Stomach smooth muscle (tissue), 2 donors: ENCODE data around the gene NUTM1.
A peak's percentile ranks its signal among the peaks of the same experiment; 100 is the strongest.

Experiments used
- H3K27ac ChIP-seq: one replicate; pipeline ENCODE4 v1.7.0; 2013; ENCODE audit warnings: mild to moderate bottlenecking, low read length, inconsistent platforms
- H3K27me3 ChIP-seq, 2 donors: one replicate each; pipeline ENCODE4 v1.7.0; 2013; ENCODE audit warnings: low read length in 2 of 2; ENCODE audit not compliant: insufficient read depth in 2 of 2, control insufficient read depth in 1 of 2
- H3K36me3 ChIP-seq, 2 donors: one replicate each; pipeline ENCODE4 v1.7.0; 2013; ENCODE audit warnings: low read length in 2 of 2; ENCODE audit not compliant: control insufficient read depth in 2 of 2, insufficient read depth in 2 of 2
- H3K4me1 ChIP-seq: one replicate; pipeline ENCODE4 v1.7.0; 2013; ENCODE audit warnings: low read length; ENCODE audit not compliant: control insufficient read depth, insufficient read depth
- H3K4me3 ChIP-seq, 2 donors: one replicate each; pipeline ENCODE4 v1.7.0; 2013; ENCODE audit warnings: low read length in 2 of 2
- H3K9ac ChIP-seq, 2 donors: one replicate each; pipeline ENCODE4 v1.7.0; 2013; ENCODE audit warnings: low read length in 2 of 2, mild to moderate bottlenecking in 1 of 2
- H3K9me3 ChIP-seq, 2 donors: one replicate each; pipeline ENCODE4 v1.7.0; 2013; ENCODE audit warnings: low read length in 2 of 2; ENCODE audit not compliant: control insufficient read depth in 2 of 2
- donor health status: healthy.
- donor health status: Pancreatic carcinoma.

Gene NUTM1

GRCh38 chr15:34354286-34354685, 11.2 kb downstream of the NUTM1 start:
- Histone ChIP-seq H3K4me3 (no peak overlapping the region), H3K9me3 (no peaks in the 10 kb centered on the region), H3K27ac (no peak overlapping the region), H3K9ac (no peak overlapping the region), H3K36me3 (peaks cover 0 to 18% of the 10 kb centered on the region in 2 donors), H3K4me1 (no peaks in the 10 kb centered on the region), H3K27me3 (no peaks in the 10 kb centered on the region)

DNA sequence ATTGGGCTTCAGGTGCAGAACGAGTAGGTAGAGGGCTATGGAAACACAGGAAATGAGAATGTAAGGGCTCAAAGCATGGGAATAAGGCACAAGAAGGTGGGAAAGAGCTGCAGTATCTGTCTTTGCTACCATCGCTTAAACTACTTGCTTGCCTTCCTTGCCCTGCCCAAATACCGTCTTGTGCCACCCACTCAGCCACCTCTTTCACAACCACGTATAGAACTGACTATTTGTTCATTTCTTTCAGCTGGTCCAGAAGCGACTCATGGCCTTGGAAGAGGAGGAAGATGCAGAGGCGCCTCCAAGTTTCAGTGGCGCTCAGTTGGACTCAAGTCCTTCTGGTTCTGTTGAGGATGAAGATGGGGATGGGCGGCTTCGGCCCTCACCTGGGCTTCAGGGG, 12.1 kb downstream of the NUTM1 start:
- Histone ChIP-seq H3K36me3 (peaks cover 0 to 25% of the 10 kb centered on the region in 2 donors), H3K9me3 (no peaks in the 10 kb centered on the region), H3K9ac (no peak overlapping the region), H3K27ac (no peak overlapping the region), H3K27me3 (no peaks in the 10 kb centered on the region), H3K4me1 (no peaks in the 10 kb centered on the region), H3K4me3 (no peak overlapping the region)

DNA sequence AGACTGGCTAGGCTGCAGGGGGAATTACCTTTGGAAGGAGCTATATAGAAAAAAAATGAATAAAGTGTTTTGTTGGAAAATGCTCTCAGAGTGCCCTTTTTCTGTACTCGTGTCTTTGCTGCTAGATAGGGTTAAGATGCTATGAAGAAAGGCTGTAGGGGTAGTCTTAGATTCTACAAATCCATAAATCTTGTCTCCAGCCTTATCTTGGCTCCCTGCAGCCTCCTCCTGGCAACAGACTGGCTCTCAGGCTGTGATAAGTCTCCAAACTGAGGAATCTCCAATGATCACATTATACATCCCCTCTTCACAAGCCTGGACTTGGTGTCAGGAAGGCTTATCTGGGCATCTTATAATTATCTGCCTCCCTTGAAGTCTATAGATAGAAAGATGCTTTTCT, 14.5 kb downstream of the NUTM1 start:
- Histone ChIP-seq H3K4me3 (no peak overlapping the region), H3K4me1 (no peaks in the 10 kb centered on the region), H3K27ac (no peak overlapping the region), H3K9me3 (no peaks in the 10 kb centered on the region), H3K9ac (no peak overlapping the region), H3K36me3 (peaks cover 0 to 30% of the 10 kb centered on the region in 2 donors), H3K27me3 (no peaks in the 10 kb centered on the region)

GRCh38 chr15:34358367-34358766, 15.3 kb downstream of the NUTM1 start:
- H3K4me1 ChIP-seq, result no peaks in the 10 kb centered on the region
- no peak overlapping the region for H3K9ac ChIP-seq
- no peak overlapping the region for H3K4me3 ChIP-seq
- H3K27ac ChIP-seq, result no peak overlapping the region
- no peaks in the 10 kb centered on the region for H3K9me3 ChIP-seq
- H3K36me3 ChIP-seq, result peaks cover 0 to 30% of the 10 kb centered on the region in 2 donors
- H3K27me3 ChIP-seq, result no peaks in the 10 kb centered on the region

- Histone ChIP-seq H3K4me1 (no peaks in the 10 kb centered on the region), H3K27me3 (no peaks in the 10 kb centered on the region), H3K9ac (no peak overlapping the region), H3K9me3 (no peaks in the 10 kb centered on the region), H3K4me3 (no peak overlapping the region), H3K36me3 (peaks cover 0 to 30% of the 10 kb centered on the region in 2 donors), H3K27ac (no peak overlapping the region)
Measured at GRCh38 chr15:34358948-34359347, 15.8 kb downstream of the NUTM1 start.

GRCh38 chr15:34359416-34359815, 16.3 kb downstream of the NUTM1 start:
- Histone ChIP-seq H3K27ac (no peak overlapping the region), H3K36me3 (peaks cover 0 to 32% of the 10 kb centered on the region in 2 donors), H3K4me1 (no peaks in the 10 kb centered on the region)

DNA sequence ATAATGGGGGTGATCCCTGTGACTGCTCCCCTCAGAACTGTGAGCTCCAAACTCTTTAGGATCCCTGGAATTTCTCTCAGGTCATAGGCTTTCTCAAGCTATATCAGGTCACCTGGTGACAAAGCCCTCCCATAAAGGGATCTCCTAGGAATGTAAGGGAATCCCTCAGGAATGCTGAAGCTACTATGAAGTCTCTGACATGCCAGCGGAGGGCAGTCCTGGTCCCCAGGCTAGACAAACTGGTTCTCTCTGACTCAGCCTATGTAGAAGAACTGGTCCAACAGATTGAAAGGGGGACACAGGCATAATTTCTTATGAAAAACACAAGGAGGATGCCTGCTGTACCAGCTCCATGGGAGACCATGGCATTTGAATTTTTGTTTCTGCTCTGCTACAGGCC, 17.2 kb downstream of the NUTM1 start:
- H3K36me3 ChIP-seq, result peaks cover 0 to 28% of the 10 kb centered on the region in 2 donors
- no peak overlapping the region for H3K9ac ChIP-seq
- no peaks in the 10 kb centered on the region for H3K27me3 ChIP-seq
- H3K27ac ChIP-seq, result no peak overlapping the region
- H3K4me3 ChIP-seq, result no peak overlapping the region
- peaks cover 3% of the 10 kb centered on the region for H3K4me1 ChIP-seq
- no peaks in the 10 kb centered on the region for H3K9me3 ChIP-seq

More at GRCh38 chr15:34359416-34359815, 16.3 kb downstream of the NUTM1 start:
- no peak overlapping the region for H3K4me3 ChIP-seq
- no peak overlapping the region for H3K9ac ChIP-seq
- no peaks in the 10 kb centered on the region for H3K27me3 ChIP-seq
- no peaks in the 10 kb centered on the region for H3K9me3 ChIP-seq

DNA sequence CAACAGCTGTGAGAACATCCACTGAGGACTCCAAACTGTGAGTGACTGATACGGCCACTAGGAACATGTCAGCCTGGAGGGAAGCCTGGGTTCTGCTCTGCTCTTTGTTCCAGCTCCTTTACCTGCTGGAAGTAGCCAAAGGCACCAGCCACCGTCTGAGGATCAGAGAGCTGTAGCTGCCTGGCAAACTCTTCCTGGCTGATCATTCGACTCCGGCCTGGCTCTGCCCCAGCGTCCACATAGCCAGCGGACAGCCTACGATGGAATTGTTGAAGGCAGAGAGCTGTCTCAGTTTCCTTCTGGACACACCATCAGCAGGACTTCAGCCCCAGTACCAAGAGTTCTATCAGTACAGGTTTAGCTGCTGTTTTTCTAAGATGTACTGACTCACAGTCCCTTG, 18.2 kb downstream of the NUTM1 start:
- Histone ChIP-seq H3K9me3 (no peaks in the 10 kb centered on the region), H3K9ac (no peak overlapping the region), H3K36me3 (peaks cover 0 to 28% of the 10 kb centered on the region in 2 donors), H3K4me3 (no peak overlapping the region), H3K4me1 (peaks cover 11% of the 10 kb centered on the region), H3K27me3 (no peaks in the 10 kb centered on the region), H3K27ac (no peak overlapping the region)

DNA sequence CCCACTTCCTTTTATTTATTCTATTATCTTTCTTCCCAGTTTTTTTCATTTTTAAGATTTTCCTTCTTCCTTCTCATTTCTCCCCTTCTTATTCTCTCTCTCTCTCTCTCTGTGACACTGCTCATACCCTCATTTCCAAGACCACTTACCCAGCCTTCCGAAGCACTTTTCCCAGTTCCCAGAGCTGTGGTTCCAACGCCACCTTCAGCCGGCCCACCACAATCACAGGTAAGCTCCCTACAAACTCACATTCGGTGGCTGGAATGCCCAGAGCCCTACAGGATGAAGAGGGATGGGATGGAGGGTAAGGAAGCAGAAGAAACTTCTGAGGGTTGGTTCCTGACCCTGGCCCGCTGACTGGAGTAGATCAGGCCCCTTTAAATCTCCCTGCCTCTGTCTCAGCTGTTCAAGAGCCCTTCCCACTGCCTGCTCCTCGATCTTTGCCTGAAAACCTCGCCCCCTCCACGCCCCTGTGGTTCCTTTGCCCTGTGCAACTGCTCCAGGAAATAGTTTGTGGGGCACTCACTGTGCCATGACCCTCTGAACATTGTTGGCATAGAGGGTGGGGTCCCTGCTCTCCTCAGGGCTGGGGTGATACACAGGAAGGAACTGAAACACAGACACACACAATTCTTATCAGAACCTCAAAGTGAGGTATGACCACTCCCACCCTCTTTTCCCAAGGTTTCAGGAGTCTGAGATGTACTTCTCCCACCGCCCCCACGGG, 19.1 kb downstream of the NUTM1 start:
- H3K27ac ChIP-seq, result no peak overlapping the region
- H3K36me3 ChIP-seq, result peaks cover 0 to 21% of the 10 kb centered on the region in 2 donors
- H3K9ac ChIP-seq, result no peak overlapping the region
- H3K4me3 ChIP-seq, result no peak overlapping the region
- H3K9me3 ChIP-seq, result no peaks in the 10 kb centered on the region
- peaks cover 14% of the 10 kb centered on the region for H3K4me1 ChIP-seq
- H3K27me3 ChIP-seq, result no peaks in the 10 kb centered on the region

GRCh38 chr15:34364041-34364440, 20.9 kb downstream of the NUTM1 start:
- Histone ChIP-seq H3K27ac (no peak overlapping the region), H3K9me3 (no peaks in the 10 kb centered on the region), H3K36me3 (peaks cover 0 to 15% of the 10 kb centered on the region in 2 donors), H3K27me3 (no peaks in the 10 kb centered on the region), H3K4me3 (no peak overlapping the region), H3K4me1 (peaks cover 26% of the 10 kb centered on the region), H3K9ac (no peak overlapping the region)

DNA sequence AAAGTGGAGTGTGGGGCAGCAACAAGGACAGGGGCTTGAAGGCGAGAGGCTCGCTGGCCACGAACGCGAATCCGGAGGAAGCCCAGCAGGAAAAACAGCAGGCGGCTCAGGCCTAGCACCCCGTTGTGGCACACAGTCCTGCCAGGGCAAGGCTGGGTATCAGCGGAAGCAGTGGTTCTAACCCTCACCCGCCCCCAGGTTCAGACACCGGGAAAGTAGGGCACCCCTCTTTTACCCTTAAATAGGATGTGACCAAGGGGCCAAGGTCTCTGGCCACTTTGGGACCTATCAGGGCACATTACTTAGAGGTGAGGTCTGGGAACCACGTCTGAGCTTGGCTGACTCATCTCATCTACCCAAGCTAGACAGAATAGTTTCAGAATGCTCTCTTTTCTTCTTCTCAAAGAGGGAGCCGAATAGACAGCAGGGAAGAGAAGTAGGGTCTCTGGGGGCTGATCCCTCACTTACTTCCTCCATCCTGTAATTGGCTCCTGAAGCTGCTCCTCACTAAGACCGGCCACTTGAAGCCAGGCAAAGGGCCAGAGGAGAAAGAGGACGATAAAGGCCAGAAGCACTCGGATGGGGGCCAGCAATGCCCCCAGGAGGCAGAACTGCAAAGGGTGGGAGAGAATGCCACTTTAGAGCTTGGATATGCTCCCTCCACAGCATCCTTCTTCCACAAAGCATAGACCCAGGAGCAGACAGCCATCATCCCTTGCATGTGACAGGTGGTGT, 22.1 kb downstream of the NUTM1 start:
- H3K4me3 ChIP-seq, result peak overlapping the region; percentile 93 to 94
- H3K9ac ChIP-seq, result peak overlapping the region; percentile 21 to 57
- H3K27ac ChIP-seq, result no peak overlapping the region
- H3K36me3 ChIP-seq, result peaks cover 0 to 8% of the 10 kb centered on the region in 2 donors
- peaks cover 26% of the 10 kb centered on the region for H3K4me1 ChIP-seq
- no peaks in the 10 kb centered on the region for H3K27me3 ChIP-seq
- no peaks in the 10 kb centered on the region for H3K9me3 ChIP-seq
